ENCODE data around the gene SULT1A2.
"Not testable (repeated sequence)": the region's sequence is repeated elsewhere in the genome, so short reads cannot be mapped to it uniquely, and the experiment has no call there.

DNA sequence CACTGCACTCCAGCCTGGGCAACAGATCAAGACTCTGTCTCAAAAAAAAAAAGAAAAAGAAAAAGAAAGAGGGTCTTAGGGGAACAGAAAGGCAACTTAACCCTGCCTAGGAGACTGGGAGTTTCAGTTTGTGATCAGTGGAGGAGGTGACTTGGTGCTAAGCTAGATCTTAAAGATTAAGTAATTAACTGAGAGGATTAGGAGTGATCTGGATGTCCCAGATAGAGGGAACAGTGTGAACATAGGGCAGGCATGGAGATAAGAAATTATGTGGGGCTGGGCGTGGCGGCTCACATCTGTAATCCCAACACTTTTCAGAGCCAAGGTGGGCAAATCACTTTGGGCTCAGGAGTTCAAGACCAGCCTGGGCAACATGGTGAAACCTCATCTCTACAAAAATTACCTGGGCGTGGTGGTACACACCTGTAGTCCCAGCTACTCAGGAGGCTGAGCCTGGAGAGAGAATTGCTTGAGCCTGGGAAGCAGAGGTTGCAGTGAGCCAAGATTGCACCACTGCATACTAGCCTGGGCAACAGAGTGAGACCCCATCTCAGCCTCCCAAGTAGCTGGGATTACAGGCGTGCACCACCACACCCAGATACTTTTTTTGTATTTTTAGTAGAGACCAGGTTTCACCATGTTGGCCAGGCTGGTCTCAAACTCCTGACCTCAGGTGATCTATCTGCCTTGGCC is 30.5 kb downstream of the SULT1A2 start:
- not testable (repeated sequence) for TF ChIP-seq CTCF (conservative IDR thresholded peaks at IDR 0.05; ENCODE audit: low read length); EZH2phosphoT487 (IDR thresholded peaks at IDR 0.05; ENCODE audit: borderline replicate concordance)

Data from Loucy (cell line).